CD4-positive, alpha-beta T cell treated with Interleukin-10 for 1 hour (primary cell): ENCODE results near the gene FAM81B.

ENCODE experiments used
- DNase-seq: peaks from one replicate; pipeline ENCODE4 v3.0.0-alpha.2; 2020

The FAM81B gene

DNA sequence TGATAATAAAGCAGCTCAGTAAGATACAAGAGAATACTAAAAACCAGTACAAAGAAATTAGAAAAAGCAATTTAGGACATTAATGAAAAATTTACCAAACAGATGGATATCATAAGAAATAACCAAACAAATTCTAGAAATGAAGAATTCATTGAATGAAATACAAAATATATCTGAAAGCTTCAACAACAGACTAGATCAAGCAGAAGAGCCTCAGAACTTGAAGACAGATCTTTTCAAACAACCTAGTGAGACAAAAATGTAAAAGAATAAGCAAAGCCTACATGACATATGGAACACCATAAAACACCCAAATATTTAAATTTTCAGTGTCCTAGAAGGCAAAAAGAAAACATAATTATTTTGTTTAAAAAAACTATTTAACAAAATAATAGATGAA lies 96.7 kb downstream of the FAM81B start:
- DNase-seq: no peak
